K562 (cell line): ENCODE data around the gene CYP11A1. TPM values are rescaled to one million over a fixed set of nuclear protein-coding genes. Genes with fewer than 3 reads are reported as not detected.

Experiments
- ATAC-seq: fragments of 200-7000 bp; cut with Tn5 transposase; 3 replicates; pipeline ENCODE4 v1.9.1; 2020; ENCODE audit warnings: moderate library complexity
- BruUV-seq: library from RNA; stranded (reverse); fragments of 400-500 nt; replicated peaks from 2 replicates; lab custom pipeline; 2021; lab: Mats Ljungman, UMichigan
- CTCF ChIA-PET: fragments of 300-600 bp; formaldehyde crosslinking; extraction: SDS; loops from one replicate; lab custom pipeline; 2021; ENCODE audit warnings: low intra/inter-chr PET ratio; lab: Yijun Ruan, JAX
- POLR2A ChIA-PET: fragments of 300-600, 350-650 bp; sonication (Branson Sonifier 250); formaldehyde crosslinking; extraction: SDS; loops from one replicate; lab custom pipeline; 2021; ENCODE audit warnings: antibody characterized with exemption, inconsistent platforms; lab: Yijun Ruan, JAX
- DNase-seq, 4 experiments: peaks; one replicate each; pipeline versions ENCODE4 v3.0.0 to v3.0.0-alpha.2; 2011 to 2018; ENCODE audit warnings: low spot score in 3 of 4, mixed read lengths in 3 of 4; ENCODE audit errors: extremely low read depth in 1 of 4
- FAIRE-seq: peaks from 2 replicates; lab custom pipeline; 2011; peaks lifted over from hg19 to GRCh38; lab: Jason Lieb, UNC
- H2AFZ ChIP-seq: 2 replicates; pipeline ENCODE4 v1.6.0; 2011; ENCODE audit warnings: low read depth, low read length, control low read depth, inconsistent platforms
- H3K27ac ChIP-seq: fragments of 200-600 bp; 3 replicates; pipeline ENCODE4 v1.8.0; 2011; ENCODE audit warnings: low read depth, mild to moderate bottlenecking, control low read depth, inconsistent platforms, low read length, moderate library complexity, mixed read lengths; ENCODE audit errors: extremely low read depth
- H3K27me3 ChIP-seq, 2 experiments: fragments of 300-600 bp in 1 of 2; 2 replicates in 1 of 2; 3 replicates in 1 of 2; pipeline versions ENCODE4 v1.6.0 to v1.8.0; 2011; ENCODE audit warnings: inconsistent platforms in 2 of 2, low read length in 2 of 2, mild to moderate bottlenecking in 1 of 2, mixed read lengths in 1 of 2, moderate library complexity in 1 of 2; ENCODE audit not compliant: control insufficient read depth in 2 of 2, insufficient read depth in 2 of 2
- H3K36me3 ChIP-seq: fragments of 300-600 bp; 3 replicates; pipeline ENCODE4 v1.8.0; 2011; ENCODE audit warnings: mild to moderate bottlenecking, low read length, inconsistent platforms; ENCODE audit not compliant: control insufficient read depth, insufficient read depth
- H3K4me1 ChIP-seq, 2 experiments: fragments of 200-600 bp in 1 of 2; replicated peaks in 1 of 2; 2 replicates in 1 of 2; 3 replicates in 1 of 2; pipeline versions ENCODE4 v1.5.1 to v1.8.0; 2011; ENCODE audit warnings: inconsistent platforms in 2 of 2, low read length in 2 of 2, mild to moderate bottlenecking in 1 of 2, mixed read lengths in 1 of 2, moderate library complexity in 1 of 2; ENCODE audit not compliant: control insufficient read depth in 2 of 2, insufficient read depth in 2 of 2
- H3K4me2 ChIP-seq: 2 replicates; pipeline ENCODE4 v1.6.1; 2011; ENCODE audit warnings: low read length, control low read depth, inconsistent platforms, mixed read lengths; ENCODE audit not compliant: insufficient read depth
- H3K4me3 ChIP-seq: fragments of 200-600 bp; sonication (generic), shearing (Covaris generic); 2 replicates; pipeline ENCODE4 v1.5.1; 2016; ENCODE audit warnings: control low read depth, inconsistent platforms
- H3K79me2 ChIP-seq: fragments of 200-600 bp; 3 replicates; pipeline ENCODE4 v1.8.0; 2011; ENCODE audit warnings: low read length, inconsistent platforms; ENCODE audit not compliant: control insufficient read depth, insufficient read depth
- H3K9ac ChIP-seq, 2 experiments: 2 replicates each; pipeline versions ENCODE4 v1.6.0 to v1.6.1; 2011; ENCODE audit warnings: low read depth in 2 of 2, low read length in 2 of 2, control low read depth in 1 of 2, inconsistent platforms in 1 of 2, mild to moderate bottlenecking in 1 of 2, mixed read lengths in 1 of 2; ENCODE audit not compliant: insufficient read depth in 1 of 2
- H3K9me1 ChIP-seq: one replicate; pipeline ENCODE4 v1.6.0; 2011; ENCODE audit warnings: inconsistent platforms, mild to moderate bottlenecking, low read length, moderate library complexity; ENCODE audit not compliant: control insufficient read depth, insufficient read depth
- H3K9me3 ChIP-seq: replicated peaks from 2 replicates; pipeline ENCODE4 v1.5.1; 2011; ENCODE audit warnings: low read depth, low read length, inconsistent platforms; ENCODE audit not compliant: control insufficient read depth, insufficient read depth
- H4K20me1 ChIP-seq: replicated peaks from 2 replicates; pipeline ENCODE4 v1.6.1; 2011; ENCODE audit warnings: low read length, inconsistent platforms, mixed read lengths; ENCODE audit not compliant: control insufficient read depth, insufficient read depth
- ARID2 ChIP-seq: fragments of 450-650 bp; IDR thresholded peaks from 2 replicates; pipeline ENCODE4 v1.6.1; 2017; ENCODE audit warnings: antibody characterized with exemption, mild to moderate bottlenecking
- EWSR1 ChIP-seq: fragments of 450-650 bp; IDR thresholded peaks from 2 replicates; pipeline ENCODE4 v1.6.1; 2018; ENCODE audit warnings: borderline replicate concordance, mild to moderate bottlenecking, low read depth, moderate library complexity; ENCODE audit not compliant: partially characterized antibody
- HLTF ChIP-seq: fragments of 450-650 bp; IDR thresholded peaks from 2 replicates; pipeline ENCODE4 v1.6.1; 2016
- MYBL2 ChIP-seq, 2 experiments: fragments of 450-650 bp in 1 of 2; sonication (generic) in 1 of 2; formaldehyde crosslinking in 1 of 2; IDR thresholded peaks; 2 replicates each; pipeline versions ENCODE4 v1.6.1 to v1.8.1; 2017 to 2022; ENCODE audit warnings: borderline replicate concordance in 1 of 2, inconsistent platforms in 1 of 2, low read depth in 1 of 2, mild to moderate bottlenecking in 1 of 2, missing genetic modification reagents in 1 of 2, moderate library complexity in 1 of 2
- PRPF4 ChIP-seq: fragments of 200-400 bp; formaldehyde crosslinking; IDR thresholded peaks from one replicate; pipeline ENCODE4 v1.6.1; 2017; ENCODE audit warnings: low read length, low read depth, mild to moderate bottlenecking; ENCODE audit not compliant: insufficient read depth, poor library complexity, severe bottlenecking
- REST ChIP-seq, 2 experiments: fragments of 450-650 bp; formaldehyde crosslinking in 1 of 2; IDR thresholded peaks; 2 replicates each; pipeline versions ENCODE4 v1.4.0 to v1.6.1; 2014 to 2020; ENCODE audit warnings: mild to moderate bottlenecking in 2 of 2, borderline replicate concordance in 1 of 2, low read depth in 1 of 2
- SMC3 ChIP-seq: conservative IDR thresholded peaks from 2 replicates; pipeline ENCODE4 v1.6.1; 2011; ENCODE audit warnings: low read depth, low read length, improper control_type of control experiment; ENCODE audit not compliant: insufficient read depth
- TCF3 ChIP-seq: sonication (generic); formaldehyde crosslinking; IDR thresholded peaks from 2 replicates; pipeline ENCODE4 v1.4.0; 2020; ENCODE audit warnings: mild to moderate bottlenecking, missing genetic modification reagents
- ZBTB8A ChIP-seq: fragments of 450-650 bp; IDR thresholded peaks from 2 replicates; pipeline ENCODE4 v1.6.1; 2018; ENCODE audit warnings: mild to moderate bottlenecking, moderate library complexity; ENCODE audit not compliant: partially characterized antibody
- WGBS: fragments of 100-300 bp; shearing (Covaris generic); methylation state at CpG from one replicate; pipeline ENCODE4 v1.1.6; 2016; ENCODE audit warnings: low coverage, mixed read lengths; ENCODE audit not compliant: insufficient coverage; ENCODE audit errors: missing lambda C conversion rate; 5-methylcytosine and 5-hydroxymethylcytosine counted together
- in situ Hi-C: fragments of 300-500 bp; cut with MboI; formaldehyde crosslinking; loops from 4 replicates; pipeline ENCODE4 v1.15.0; 2018; ENCODE audit warnings: inconsistent platforms, mixed read lengths
- intact Hi-C: fragments of 100-400 bp; cut with micrococcal nuclease; formaldehyde crosslinking; loops from 2 replicates; pipeline ENCODE4 v1.14.2; 2022
- polyA plus RNA-seq, 8 experiments: library from polyadenylated mRNA; depleted of rRNA in 4 of 8; stranded (reverse) in 5 of 8; unstranded in 3 of 8; fragments of >200 nt; fragmentation: Nextera tagmentation in 2 of 8; fragmentation: Illumina TruSeq in 1 of 8; extraction: Ambion mirVana in 2 of 8; extraction: Trizol in 1 of 8; gene quantifications; 2 replicates each; pipeline versions ENCODE4 v1.2.1 to v1.2.3, GENCODE V29; 2011 to 2014; ENCODE audit warnings: inconsistent platforms in 1 of 8, missing spikeins in 1 of 8
- total RNA-seq, 7 experiments: library from RNA; depleted of rRNA in 6 of 7; stranded (reverse); fragments of >200 nt in 6 of 7; fragmentation: Illumina TruSeq in 2 of 7; extraction: Trizol in 2 of 7; gene quantifications; 2 replicates each; pipeline versions ENCODE4 v1.2.1 to v1.2.3, GENCODE V29; 2011 to 2021; ENCODE audit warnings: low replicate concordance in 1 of 7
- TF ChIP-seq, protein P1 (sequence below): fragments of 450-650 bp; IDR thresholded peaks from 2 replicates; pipeline ENCODE4 v1.6.1; 2014; ENCODE audit warnings: low read depth, mild to moderate bottlenecking, moderate library complexity, borderline replicate concordance

The CYP11A1 gene
- total and polyA plus RNA-seq, 9 of the 15 experiments (the other 6 are each of a cell fraction or from before 2014, with no cell fraction given): 0.06 to 0.24 (median 0.10) TPM; not detected in 4

DNA sequence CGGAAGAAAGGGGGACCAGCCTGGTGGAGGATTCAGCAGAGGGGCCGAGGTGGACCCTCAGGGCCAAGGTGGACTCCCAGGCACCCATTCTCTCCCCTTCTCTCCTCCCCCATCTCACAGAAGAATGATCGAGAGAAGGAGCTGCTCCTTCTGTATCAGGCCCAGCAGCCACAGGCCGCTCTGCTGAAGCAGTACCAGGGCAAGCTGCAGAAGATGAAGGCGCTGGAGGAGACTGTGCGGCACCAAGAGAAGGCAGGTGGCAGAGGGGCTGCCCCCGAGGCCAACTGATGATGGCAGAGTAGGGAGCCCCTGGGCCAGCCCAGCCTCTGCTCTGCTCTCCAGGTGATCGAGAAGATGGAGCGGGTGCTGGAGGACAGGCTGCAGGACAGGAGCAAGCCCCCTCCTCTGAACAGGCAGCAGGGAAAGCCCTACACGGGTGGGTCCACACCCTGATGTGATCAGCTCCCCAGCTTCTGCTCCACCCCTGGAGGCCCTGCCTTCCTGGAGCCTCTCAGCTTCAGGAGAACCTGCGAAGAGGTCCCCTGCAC lies 36.5 kb downstream of the CYP11A1 start:
- WGBS: 5% methylated on average over 10 of the region's 11 CpGs
- Histone ChIP-seq H3K27ac (no peak overlapping the region), H3K4me2 (no peak overlapping the region), H3K9me3 (no peaks in the 10 kb centered on the region), H3K4me1 (peaks cover 0 to 3% of the 10 kb centered on the region in 2 experiments; a peak in 1 of 5 replicates), H3K79me2 (no peaks in the 10 kb centered on the region), H2AFZ (no peak overlapping the region), H3K9me1 (peaks cover 4% of the 10 kb centered on the region), H3K27me3 (peaks cover 9 to 62% of the 10 kb centered on the region in 2 experiments; a peak in 4 of 5 replicates), H4K20me1 (0 out of 2 replicates have a peak, but pooled peaks cover 4% of the 10 kb centered on the region), H3K9ac (no peak overlapping the region), H3K4me3 (no peak overlapping the region), H3K36me3 (no peaks in the 10 kb centered on the region)
- ChIA-PET CTCF (interaction anchor here (0.8 kb wide), 1 partner anchor 440 kb away, joined by 3 read pairs; no protein-coding TSS in a partner anchor), POLR2A (interaction anchor here (0.6 to 1.3 kb wide), 2 partner anchors 9 to 23 kb away, joined by 3 to 4 read pairs; no protein-coding TSS in a partner anchor)
- no TSS peak for BruUV-seq
- ATAC-seq (no peak; the same call in 2 of the 3 replicates), FAIRE-seq (no peak), DNase-seq (no peak)
- in situ Hi-C loops (loop anchor here (25.0 kb wide), 1 partner anchor 956 kb away; the partner anchor contains the start of gene GOLGA6D), intact Hi-C loops (no loop called here)
- TF ChIP-seq, protein P1, sequence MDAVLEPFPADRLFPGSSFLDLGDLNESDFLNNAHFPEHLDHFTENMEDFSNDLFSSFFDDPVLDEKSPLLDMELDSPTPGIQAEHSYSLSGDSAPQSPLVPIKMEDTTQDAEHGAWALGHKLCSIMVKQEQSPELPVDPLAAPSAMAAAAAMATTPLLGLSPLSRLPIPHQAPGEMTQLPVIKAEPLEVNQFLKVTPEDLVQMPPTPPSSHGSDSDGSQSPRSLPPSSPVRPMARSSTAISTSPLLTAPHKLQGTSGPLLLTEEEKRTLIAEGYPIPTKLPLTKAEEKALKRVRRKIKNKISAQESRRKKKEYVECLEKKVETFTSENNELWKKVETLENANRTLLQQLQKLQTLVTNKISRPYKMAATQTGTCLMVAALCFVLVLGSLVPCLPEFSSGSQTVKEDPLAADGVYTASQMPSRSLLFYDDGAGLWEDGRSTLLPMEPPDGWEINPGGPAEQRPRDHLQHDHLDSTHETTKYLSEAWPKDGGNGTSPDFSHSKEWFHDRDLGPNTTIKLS: no peak
- TF ChIP-seq REST (IDR thresholded peaks at IDR 0.05; ENCODE audit: borderline replicate concordance) (no peak), REST (CRISPR knock-in tag; IDR thresholded peaks at IDR 0.05; ENCODE audit: low read depth) (no peak), ARID2 (no peak), MYBL2 (IDR thresholded peaks at IDR 0.05; ENCODE audit: low read depth) (no peak), MYBL2 (CRISPR knock-in tag; IDR thresholded peaks at IDR 0.05; ENCODE audit: borderline replicate concordance) (no peak), TCF3 (CRISPR knock-in tag) (no peak), EWSR1 (no peak), PRPF4 (no peak), SMC3 (no peak), HLTF (no peak), ZBTB8A (no peak)
